ENCODE data around the gene BIK. TPM values are rescaled to one million over a fixed set of nuclear protein-coding genes. Genes with fewer than 3 reads are reported as not detected.

The BIK gene
- total and polyA plus RNA-seq, 2 experiments from 2014 or later: 9.6 to 9.8 TPM

DNA sequence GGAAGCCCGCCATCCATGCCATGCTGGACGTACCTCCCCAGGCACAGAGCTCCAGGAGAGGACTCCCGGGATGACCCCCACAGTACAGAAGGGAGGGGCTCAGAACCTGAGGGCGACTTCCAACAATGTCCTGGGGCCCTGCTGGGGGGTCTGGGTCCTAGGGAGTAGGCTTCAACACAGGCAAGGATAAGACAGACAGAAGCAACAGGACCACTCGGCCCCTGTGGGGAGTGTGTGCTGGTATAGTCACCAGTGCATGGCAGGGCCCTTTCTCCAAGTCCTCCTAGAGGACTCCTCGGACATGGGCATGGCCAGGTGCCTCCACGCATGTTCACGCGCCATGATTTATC is 59.6 kb downstream of the BIK start:
- peaks cover 67% of the 10 kb centered on the region for H3K36me3 Mint-ChIP-seq (ENCODE audit: low read depth)
- ATAC-seq (no peak), DNase-seq (ENCODE audit: low spot score) (no peak)
- Histone ChIP-seq H4K20me1 (replicated peaks; ENCODE audit: insufficient read depth) (no peaks in the 10 kb centered on the region), H3K27ac (ENCODE audit: low read depth) (no peak overlapping the region), H3K79me2 (replicated peaks; ENCODE audit: insufficient read depth) (no peaks in the 10 kb centered on the region), H3K4me3 (no peak overlapping the region), H3K36me3 (ENCODE audit: insufficient read depth) (peaks cover 13% of the 10 kb centered on the region; the same call in 1 of the 2 replicates), H3K9me2 (ENCODE audit: insufficient read depth) (no peaks in the 10 kb centered on the region), H2AFZ (no peak overlapping the region), H3K27me3 (ENCODE audit: insufficient read depth) (no peaks in the 10 kb centered on the region), H3F3A (replicated peaks; ENCODE audit: low read depth) (0 out of 2 replicates have a peak, but pooled peaks cover 5% of the 10 kb centered on the region), H3K4me2 (no peak overlapping the region), H3K4me1 (ENCODE audit: insufficient read depth) (no peaks in the 10 kb centered on the region)
- peaks cover 3% of the 10 kb centered on the region; the same call in 1 of the 3 replicates for H3K9me3 Mint-ChIP-seq
- no peaks in the 10 kb centered on the region; the same call in 2 of the 3 replicates for H3K4me1 Mint-ChIP-seq
- TF ChIP-seq EZH2phosphoT487 (IDR thresholded peaks at IDR 0.05; ENCODE audit: unreplicated experiment): no peak
- TF ChIP-seq ZNF114 (CRISPR knock-in tag; IDR thresholded peaks at IDR 0.05): no peak
- TF ChIP-seq POLR2AphosphoS5 (IDR thresholded peaks at IDR 0.05; ENCODE audit: low read depth): no peak
- no peak for TF ChIP-seq ZNF331 (CRISPR knock-in tag; IDR thresholded peaks at IDR 0.05; ENCODE audit: low read depth)
- TF ChIP-seq EZH2 (IDR thresholded peaks at IDR 0.05; ENCODE audit: low read depth, unreplicated experiment): no peak
- TF ChIP-seq, protein P1, sequence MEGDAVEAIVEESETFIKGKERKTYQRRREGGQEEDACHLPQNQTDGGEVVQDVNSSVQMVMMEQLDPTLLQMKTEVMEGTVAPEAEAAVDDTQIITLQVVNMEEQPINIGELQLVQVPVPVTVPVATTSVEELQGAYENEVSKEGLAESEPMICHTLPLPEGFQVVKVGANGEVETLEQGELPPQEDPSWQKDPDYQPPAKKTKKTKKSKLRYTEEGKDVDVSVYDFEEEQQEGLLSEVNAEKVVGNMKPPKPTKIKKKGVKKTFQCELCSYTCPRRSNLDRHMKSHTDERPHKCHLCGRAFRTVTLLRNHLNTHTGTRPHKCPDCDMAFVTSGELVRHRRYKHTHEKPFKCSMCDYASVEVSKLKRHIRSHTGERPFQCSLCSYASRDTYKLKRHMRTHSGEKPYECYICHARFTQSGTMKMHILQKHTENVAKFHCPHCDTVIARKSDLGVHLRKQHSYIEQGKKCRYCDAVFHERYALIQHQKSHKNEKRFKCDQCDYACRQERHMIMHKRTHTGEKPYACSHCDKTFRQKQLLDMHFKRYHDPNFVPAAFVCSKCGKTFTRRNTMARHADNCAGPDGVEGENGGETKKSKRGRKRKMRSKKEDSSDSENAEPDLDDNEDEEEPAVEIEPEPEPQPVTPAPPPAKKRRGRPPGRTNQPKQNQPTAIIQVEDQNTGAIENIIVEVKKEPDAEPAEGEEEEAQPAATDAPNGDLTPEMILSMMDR (conservative IDR thresholded peaks at IDR 0.05; ENCODE audit: low read depth in 2 of 2): no peak
- TF ChIP-seq CREB1 (CRISPR knock-in tag; IDR thresholded peaks at IDR 0.05; ENCODE audit: low read depth): no peak
- TF ChIP-seq NANOG (IDR thresholded peaks at IDR 0.05; ENCODE audit: borderline replicate concordance): no peak
- no peak for TF ChIP-seq JUNB (IDR thresholded peaks at IDR 0.05; ENCODE audit: unreplicated experiment)
- TF ChIP-seq STAT1 (IDR thresholded peaks at IDR 0.05; ENCODE audit: unreplicated experiment): no peak
- TF ChIP-seq, protein P2, sequence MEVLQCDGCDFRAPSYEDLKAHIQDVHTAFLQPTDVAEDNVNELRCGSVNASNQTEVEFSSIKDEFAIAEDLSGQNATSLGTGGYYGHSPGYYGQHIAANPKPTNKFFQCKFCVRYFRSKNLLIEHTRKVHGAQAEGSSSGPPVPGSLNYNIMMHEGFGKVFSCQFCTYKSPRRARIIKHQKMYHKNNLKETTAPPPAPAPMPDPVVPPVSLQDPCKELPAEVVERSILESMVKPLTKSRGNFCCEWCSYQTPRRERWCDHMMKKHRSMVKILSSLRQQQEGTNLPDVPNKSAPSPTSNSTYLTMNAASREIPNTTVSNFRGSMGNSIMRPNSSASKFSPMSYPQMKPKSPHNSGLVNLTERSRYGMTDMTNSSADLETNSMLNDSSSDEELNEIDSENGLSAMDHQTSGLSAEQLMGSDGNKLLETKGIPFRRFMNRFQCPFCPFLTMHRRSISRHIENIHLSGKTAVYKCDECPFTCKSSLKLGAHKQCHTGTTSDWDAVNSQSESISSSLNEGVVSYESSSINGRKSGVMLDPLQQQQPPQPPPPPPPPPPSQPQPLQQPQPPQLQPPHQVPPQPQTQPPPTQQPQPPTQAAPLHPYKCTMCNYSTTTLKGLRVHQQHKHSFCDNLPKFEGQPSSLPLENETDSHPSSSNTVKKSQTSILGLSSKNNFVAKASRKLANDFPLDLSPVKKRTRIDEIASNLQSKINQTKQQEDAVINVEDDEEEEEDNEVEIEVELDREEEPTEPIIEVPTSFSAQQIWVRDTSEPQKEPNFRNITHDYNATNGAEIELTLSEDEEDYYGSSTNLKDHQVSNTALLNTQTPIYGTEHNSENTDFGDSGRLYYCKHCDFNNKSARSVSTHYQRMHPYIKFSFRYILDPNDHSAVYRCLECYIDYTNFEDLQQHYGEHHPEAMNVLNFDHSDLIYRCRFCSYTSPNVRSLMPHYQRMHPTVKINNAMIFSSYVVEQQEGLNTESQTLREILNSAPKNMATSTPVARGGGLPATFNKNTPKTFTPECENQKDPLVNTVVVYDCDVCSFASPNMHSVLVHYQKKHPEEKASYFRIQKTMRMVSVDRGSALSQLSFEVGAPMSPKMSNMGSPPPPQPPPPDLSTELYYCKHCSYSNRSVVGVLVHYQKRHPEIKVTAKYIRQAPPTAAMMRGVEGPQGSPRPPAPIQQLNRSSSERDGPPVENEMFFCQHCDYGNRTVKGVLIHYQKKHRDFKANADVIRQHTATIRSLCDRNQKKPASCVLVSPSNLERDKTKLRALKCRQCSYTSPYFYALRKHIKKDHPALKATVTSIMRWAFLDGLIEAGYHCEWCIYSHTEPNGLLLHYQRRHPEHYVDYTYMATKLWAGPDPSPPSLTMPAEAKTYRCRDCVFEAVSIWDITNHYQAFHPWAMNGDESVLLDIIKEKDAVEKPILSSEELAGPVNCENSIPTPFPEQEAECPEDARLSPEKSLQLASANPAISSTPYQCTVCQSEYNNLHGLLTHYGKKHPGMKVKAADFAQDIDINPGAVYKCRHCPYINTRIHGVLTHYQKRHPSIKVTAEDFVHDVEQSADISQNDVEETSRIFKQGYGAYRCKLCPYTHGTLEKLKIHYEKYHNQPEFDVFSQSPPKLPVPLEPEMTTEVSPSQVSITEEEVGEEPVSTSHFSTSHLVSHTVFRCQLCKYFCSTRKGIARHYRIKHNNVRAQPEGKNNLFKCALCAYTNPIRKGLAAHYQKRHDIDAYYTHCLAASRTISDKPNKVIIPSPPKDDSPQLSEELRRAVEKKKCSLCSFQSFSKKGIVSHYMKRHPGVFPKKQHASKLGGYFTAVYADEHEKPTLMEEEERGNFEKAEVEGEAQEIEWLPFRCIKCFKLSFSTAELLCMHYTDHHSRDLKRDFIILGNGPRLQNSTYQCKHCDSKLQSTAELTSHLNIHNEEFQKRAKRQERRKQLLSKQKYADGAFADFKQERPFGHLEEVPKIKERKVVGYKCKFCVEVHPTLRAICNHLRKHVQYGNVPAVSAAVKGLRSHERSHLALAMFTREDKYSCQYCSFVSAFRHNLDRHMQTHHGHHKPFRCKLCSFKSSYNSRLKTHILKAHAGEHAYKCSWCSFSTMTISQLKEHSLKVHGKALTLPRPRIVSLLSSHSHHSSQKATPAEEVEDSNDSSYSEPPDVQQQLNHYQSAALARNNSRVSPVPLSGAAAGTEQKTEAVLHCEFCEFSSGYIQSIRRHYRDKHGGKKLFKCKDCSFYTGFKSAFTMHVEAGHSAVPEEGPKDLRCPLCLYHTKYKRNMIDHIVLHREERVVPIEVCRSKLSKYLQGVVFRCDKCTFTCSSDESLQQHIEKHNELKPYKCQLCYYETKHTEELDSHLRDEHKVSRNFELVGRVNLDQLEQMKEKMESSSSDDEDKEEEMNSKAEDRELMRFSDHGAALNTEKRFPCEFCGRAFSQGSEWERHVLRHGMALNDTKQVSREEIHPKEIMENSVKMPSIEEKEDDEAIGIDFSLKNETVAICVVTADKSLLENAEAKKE (CRISPR knock-in tag; IDR thresholded peaks at IDR 0.05): no peak
- TF ChIP-seq, protein P3, sequence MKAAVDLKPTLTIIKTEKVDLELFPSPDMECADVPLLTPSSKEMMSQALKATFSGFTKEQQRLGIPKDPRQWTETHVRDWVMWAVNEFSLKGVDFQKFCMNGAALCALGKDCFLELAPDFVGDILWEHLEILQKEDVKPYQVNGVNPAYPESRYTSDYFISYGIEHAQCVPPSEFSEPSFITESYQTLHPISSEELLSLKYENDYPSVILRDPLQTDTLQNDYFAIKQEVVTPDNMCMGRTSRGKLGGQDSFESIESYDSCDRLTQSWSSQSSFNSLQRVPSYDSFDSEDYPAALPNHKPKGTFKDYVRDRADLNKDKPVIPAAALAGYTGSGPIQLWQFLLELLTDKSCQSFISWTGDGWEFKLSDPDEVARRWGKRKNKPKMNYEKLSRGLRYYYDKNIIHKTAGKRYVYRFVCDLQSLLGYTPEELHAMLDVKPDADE (IDR thresholded peaks at IDR 0.05): no peak
- TF ChIP-seq, protein P4, sequence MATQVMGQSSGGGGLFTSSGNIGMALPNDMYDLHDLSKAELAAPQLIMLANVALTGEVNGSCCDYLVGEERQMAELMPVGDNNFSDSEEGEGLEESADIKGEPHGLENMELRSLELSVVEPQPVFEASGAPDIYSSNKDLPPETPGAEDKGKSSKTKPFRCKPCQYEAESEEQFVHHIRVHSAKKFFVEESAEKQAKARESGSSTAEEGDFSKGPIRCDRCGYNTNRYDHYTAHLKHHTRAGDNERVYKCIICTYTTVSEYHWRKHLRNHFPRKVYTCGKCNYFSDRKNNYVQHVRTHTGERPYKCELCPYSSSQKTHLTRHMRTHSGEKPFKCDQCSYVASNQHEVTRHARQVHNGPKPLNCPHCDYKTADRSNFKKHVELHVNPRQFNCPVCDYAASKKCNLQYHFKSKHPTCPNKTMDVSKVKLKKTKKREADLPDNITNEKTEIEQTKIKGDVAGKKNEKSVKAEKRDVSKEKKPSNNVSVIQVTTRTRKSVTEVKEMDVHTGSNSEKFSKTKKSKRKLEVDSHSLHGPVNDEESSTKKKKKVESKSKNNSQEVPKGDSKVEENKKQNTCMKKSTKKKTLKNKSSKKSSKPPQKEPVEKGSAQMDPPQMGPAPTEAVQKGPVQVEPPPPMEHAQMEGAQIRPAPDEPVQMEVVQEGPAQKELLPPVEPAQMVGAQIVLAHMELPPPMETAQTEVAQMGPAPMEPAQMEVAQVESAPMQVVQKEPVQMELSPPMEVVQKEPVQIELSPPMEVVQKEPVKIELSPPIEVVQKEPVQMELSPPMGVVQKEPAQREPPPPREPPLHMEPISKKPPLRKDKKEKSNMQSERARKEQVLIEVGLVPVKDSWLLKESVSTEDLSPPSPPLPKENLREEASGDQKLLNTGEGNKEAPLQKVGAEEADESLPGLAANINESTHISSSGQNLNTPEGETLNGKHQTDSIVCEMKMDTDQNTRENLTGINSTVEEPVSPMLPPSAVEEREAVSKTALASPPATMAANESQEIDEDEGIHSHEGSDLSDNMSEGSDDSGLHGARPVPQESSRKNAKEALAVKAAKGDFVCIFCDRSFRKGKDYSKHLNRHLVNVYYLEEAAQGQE (IDR thresholded peaks at IDR 0.05; ENCODE audit: unreplicated experiment): no peak
- H3K27ac Mint-ChIP-seq: no peak overlapping the region
- H3K27me3 Mint-ChIP-seq (ENCODE audit: insufficient read depth, low read depth, poor library complexity): peaks cover 2% of the 10 kb centered on the region
- no peak overlapping the region for H3K4me3 Mint-ChIP-seq
